Adrenal gland (tissue), 12 donors: ENCODE measurements around the gene SHB. TPM values are rescaled to one million over a fixed set of nuclear protein-coding genes. Genes with fewer than 3 reads are reported as not detected.

Experiments
- DNase-seq, 7 donors: peaks; one replicate each; pipeline ENCODE4 v3.0.0-alpha.2; 2019 to 2020
- H3K27ac ChIP-seq, 5 donors: fragments of 200-600 bp; sonication (generic) in 4 of 5; 1 replicate in 3 of 5; 2 replicates in 2 of 5; pipeline versions ENCODE4 v1.5.1 to v1.8.0; 2016 to 2020; ENCODE audit warnings: mild to moderate bottlenecking in 1 of 5
- H3K27me3 ChIP-seq: fragments of 200-600 bp; 2 replicates; pipeline ENCODE4 v1.8.0; 2021
- H3K36me3 ChIP-seq, 2 donors: fragments of 200-600 bp; replicated peaks in 1 of 2; 1 replicate in 1 of 2; 2 replicates in 1 of 2; pipeline versions ENCODE4 v1.5.1 to v1.8.0; 2018 to 2022
- H3K4me1 ChIP-seq, 2 donors: fragments of 200-600 bp; replicated peaks in 1 of 2; 1 replicate in 1 of 2; 2 replicates in 1 of 2; pipeline versions ENCODE4 v1.5.1 to v1.8.0; 2018 to 2021
- H3K4me3 ChIP-seq, 4 donors: fragments of 200-600 bp; sonication (generic) in 3 of 4; one replicate each; pipeline ENCODE4 v1.5.1; 2016 to 2018
- H3K9me3 ChIP-seq, 3 donors: fragments of 200-600 bp; sonication (generic) in 1 of 3; replicated peaks in 1 of 3; 1 replicate in 2 of 3; 2 replicates in 1 of 3; pipeline versions ENCODE4 v1.5.1 to v1.8.0; 2016 to 2021
- POLR2A ChIP-seq, 2 donors: fragments of 450-650 bp; IDR thresholded peaks; one replicate each; pipeline ENCODE4 v1.6.1; 2017; ENCODE audit warnings: antibody characterized with exemption in 2 of 2, mild to moderate bottlenecking in 2 of 2, moderate library complexity in 1 of 2
- WGBS, 4 donors: extraction: QIAGEN DNeasy Blood & Tissue Kit in 2 of 4; methylation state at CpG; one replicate each; pipeline versions ENCODE4 v1.1.5 to v1.1.7; 2013 to 2017; 5-methylcytosine and 5-hydroxymethylcytosine counted together
- intact Hi-C, 2 donors: fragments of 100-400 bp; cut with DNase I; formaldehyde crosslinking; loops; one replicate each; pipeline versions ENCODE4 v1.14.1 to v1.15.0; 2022 to 2023
- polyA plus RNA-seq, 3 donors: library from polyadenylated mRNA; stranded (reverse); fragments of 200-250 nt in 2 of 3; fragments of 350-450 nt in 1 of 3; fragmentation: Illumina TruSeq in 1 of 3; extraction: RNeasy Lipid Tissue Mini Kit (QIAGEN cat#74804) in 1 of 3; gene quantifications; one replicate each; pipeline ENCODE4 v1.2.3, GENCODE V29; 2013 to 2014
- total RNA-seq, 9 donors: library from RNA; depleted of rRNA in 4 of 9; stranded (reverse); fragments of >200 nt in 4 of 9; fragments of 120-200 nt in 1 of 9; fragmentation: NEBNext Ultra II Directional in 1 of 9; extraction: Animal tissue kit (Norgen Biotek cat#: 25700) in 1 of 9; gene quantifications; one replicate each; pipeline versions ENCODE4 v1.1.0 to v1.2.4, GENCODE V29; 2013 to 2023
- TF ChIP-seq, protein P1 (sequence below), 6 experiments: fragments of 450-650 bp in 4 of 6; fragments of 200-600 bp in 2 of 6; sonication (generic) in 1 of 6; IDR thresholded peaks; 1 replicate in 5 of 6; 2 replicates in 1 of 6; pipeline versions ENCODE4 v1.5.1 to v1.8.0; 2016 to 2021; ENCODE audit warnings: antibody characterized with exemption in 6 of 6, mild to moderate bottlenecking in 2 of 6, moderate library complexity in 1 of 6
- donor health status: healthy with polysubstance abuse.
- donor health status: Bipolar disorder and iron deficiency.
- donor health status: DM: yes; HTN: yes; CAD: no.
- donor health status: DM: no; HTN: no; CAD: no.
- donor health status: DM: no; HTN: no; CAD: no.
- donor health status: DM: yes; HTN: yes; CAD: no.

Gene SHB
- total and polyA plus RNA-seq, 12 donors: 3.2 to 21.2 (median 11.1) TPM

DNA sequence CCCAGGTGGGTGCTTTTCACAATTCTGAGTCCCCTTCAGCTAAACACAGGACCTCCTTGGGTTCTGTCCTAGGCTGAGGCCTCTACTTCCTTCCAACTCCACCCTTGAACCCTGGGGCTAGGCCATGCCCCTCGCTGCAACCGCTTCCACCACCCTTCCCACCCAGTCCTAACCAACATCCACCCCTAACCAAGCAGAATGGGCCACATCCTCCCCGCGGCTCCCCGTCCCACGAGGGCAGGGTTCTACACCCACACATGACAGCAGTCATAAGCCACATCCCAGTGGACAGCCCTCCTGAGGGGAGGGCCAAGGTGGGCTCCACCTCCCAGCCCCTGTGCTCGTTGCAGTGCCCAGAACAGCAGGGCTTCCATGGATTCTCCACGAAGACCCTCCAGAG, 65.8 kb downstream of the SHB start:
- Histone ChIP-seq H3K9me3 (no peaks in the 10 kb centered on the region), H3K27me3 (no peaks in the 10 kb centered on the region), H3K27ac (no peak overlapping the region), H3K36me3 (no peaks in the 10 kb centered on the region), H3K4me3 (no peak overlapping the region), H3K4me1 (peaks cover 0 to 10% of the 10 kb centered on the region in 2 donors)
- intact Hi-C loops: no loop called here
- DNase-seq: no peak
- WGBS, 4 donors: 77 to 87% (median 84%) methylated on average over 7 to 8 of the region's 8 CpGs
- TF ChIP-seq POLR2A (IDR thresholded peaks at IDR 0.05): no peak
- TF ChIP-seq, protein P1, sequence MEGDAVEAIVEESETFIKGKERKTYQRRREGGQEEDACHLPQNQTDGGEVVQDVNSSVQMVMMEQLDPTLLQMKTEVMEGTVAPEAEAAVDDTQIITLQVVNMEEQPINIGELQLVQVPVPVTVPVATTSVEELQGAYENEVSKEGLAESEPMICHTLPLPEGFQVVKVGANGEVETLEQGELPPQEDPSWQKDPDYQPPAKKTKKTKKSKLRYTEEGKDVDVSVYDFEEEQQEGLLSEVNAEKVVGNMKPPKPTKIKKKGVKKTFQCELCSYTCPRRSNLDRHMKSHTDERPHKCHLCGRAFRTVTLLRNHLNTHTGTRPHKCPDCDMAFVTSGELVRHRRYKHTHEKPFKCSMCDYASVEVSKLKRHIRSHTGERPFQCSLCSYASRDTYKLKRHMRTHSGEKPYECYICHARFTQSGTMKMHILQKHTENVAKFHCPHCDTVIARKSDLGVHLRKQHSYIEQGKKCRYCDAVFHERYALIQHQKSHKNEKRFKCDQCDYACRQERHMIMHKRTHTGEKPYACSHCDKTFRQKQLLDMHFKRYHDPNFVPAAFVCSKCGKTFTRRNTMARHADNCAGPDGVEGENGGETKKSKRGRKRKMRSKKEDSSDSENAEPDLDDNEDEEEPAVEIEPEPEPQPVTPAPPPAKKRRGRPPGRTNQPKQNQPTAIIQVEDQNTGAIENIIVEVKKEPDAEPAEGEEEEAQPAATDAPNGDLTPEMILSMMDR (IDR thresholded peaks at IDR 0.05): no peak

DNA sequence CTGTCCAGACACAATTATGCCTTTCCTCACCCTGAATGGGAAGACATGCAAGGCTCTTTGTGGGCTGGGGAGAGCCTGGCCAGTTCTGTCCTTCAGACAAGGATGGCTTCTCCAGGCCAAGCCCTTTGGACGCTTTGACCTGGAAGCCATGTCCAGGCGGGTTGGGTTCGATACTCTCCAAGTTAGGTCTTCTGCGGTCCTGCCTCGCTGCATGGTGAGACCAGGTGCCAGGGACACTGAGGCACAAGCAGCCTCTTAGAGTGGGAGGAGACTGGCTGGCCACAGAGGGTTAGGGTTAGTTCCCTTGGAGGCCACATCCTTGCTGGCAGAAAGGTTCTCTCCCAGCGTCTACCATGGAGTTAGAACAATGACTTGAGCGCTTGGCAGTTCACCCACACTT, 67.6 kb downstream of the SHB start:
- no peak overlapping the region for H3K4me3 ChIP-seq
- intact Hi-C loops: no loop called here
- H3K27me3 ChIP-seq: no peaks in the 10 kb centered on the region
- no peak overlapping the region for H3K27ac ChIP-seq
- TF ChIP-seq, protein P1 (IDR thresholded peaks at IDR 0.05): no peak
- no peak for TF ChIP-seq POLR2A (IDR thresholded peaks at IDR 0.05)
- WGBS, 4 donors: 80 to 93% (median 90%) methylated on average over 1 to 7 of the region's 7 CpGs
- peaks cover 0 to 9% of the 10 kb centered on the region in 2 donors for H3K4me1 ChIP-seq
- H3K9me3 ChIP-seq: no peaks in the 10 kb centered on the region
- no peak for DNase-seq
- no peaks in the 10 kb centered on the region for H3K36me3 ChIP-seq

- H3K27me3 ChIP-seq: no peaks in the 10 kb centered on the region
- H3K4me3 ChIP-seq: no peak overlapping the region
- intact Hi-C loops: no loop called here
- H3K4me1 ChIP-seq: peaks cover 0 to 9% of the 10 kb centered on the region in 2 donors
- no peaks in the 10 kb centered on the region for H3K9me3 ChIP-seq
- TF ChIP-seq, protein P1 (IDR thresholded peaks at IDR 0.05): no peak
- no peak for TF ChIP-seq POLR2A (IDR thresholded peaks at IDR 0.05)
- no peaks in the 10 kb centered on the region for H3K36me3 ChIP-seq
- no peak for DNase-seq
- WGBS, 4 donors: 94 to 100% (median 94%) methylated on average over 4 to 5 of the region's 5 CpGs
- no peak overlapping the region for H3K27ac ChIP-seq
These were observed 68.3 kb downstream of the SHB start for GRCh38 chr9:38000735-38001134.

DNA sequence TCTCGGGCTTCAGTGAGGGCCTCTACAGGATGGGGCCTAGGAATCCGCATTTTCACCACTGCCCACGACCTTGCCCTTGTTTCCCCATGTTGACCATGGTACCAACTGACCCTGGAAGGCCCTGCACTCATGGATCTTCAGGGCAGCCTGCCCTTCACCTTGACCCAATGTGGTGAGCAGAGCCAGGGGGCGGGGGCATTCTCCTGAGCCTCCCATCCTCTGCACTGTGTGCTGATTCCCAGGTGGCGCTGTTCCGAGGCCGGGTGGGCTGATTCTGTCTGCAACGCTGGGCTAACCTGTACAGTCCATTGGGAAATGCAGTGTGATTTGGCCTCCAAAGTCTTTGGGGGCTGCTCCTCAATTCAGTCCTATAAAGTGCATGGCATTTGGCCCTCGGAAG, 68.7 kb downstream of the SHB start:
- no peak for DNase-seq
- 82 to 95% (median 93%) methylated on average over 4 to 9 of the region's 9 CpGs for WGBS, 4 donors
- Histone ChIP-seq H3K9me3 (no peaks in the 10 kb centered on the region), H3K27ac (no peak overlapping the region), H3K36me3 (no peaks in the 10 kb centered on the region), H3K4me1 (peaks cover 0 to 12% of the 10 kb centered on the region in 2 donors), H3K4me3 (no peak overlapping the region), H3K27me3 (no peaks in the 10 kb centered on the region)
- intact Hi-C loops: no loop called here
- TF ChIP-seq, protein P1 (IDR thresholded peaks at IDR 0.05): no peak
- no peak for TF ChIP-seq POLR2A (IDR thresholded peaks at IDR 0.05)
